GM21717 (cell line): ENCODE measurements around the gene GIGYF1.
A peak's percentile ranks its signal among the peaks of the same experiment; 100 is the strongest.

Experiments
- ATAC-seq: cut with Tn5 transposase; IDR thresholded peaks from one replicate; pipeline ENCODE4 v1.9.1; 2021; ENCODE audit warnings: mild to moderate bottlenecking, moderate library complexity; ENCODE audit not compliant: unreplicated experiment

GIGYF1 gene

DNA sequence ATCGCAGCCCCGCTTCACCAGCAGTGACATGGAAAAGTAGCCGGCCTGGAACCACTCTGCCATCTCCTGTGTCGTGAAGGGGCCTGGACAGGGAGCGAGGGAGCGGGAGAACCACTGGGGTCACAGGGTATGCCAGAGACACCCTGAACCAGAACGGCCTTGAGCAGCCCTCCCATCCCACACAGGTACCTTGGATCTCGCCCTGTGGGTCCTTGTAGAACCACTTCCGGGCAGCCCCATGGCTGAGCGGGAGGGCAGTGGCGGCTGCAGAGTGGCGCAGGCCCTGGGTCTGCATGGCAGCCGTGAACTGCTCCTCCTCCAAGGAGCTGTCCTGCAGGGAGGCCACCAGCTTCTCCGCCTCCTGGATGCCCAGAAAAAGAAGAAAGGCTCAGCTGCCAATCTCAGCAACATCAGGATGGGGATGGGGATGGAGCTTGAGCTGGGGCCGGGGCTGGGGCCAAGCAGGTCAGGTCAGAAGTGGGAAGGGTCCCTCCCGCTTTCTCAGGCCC lies 9.5 kb downstream of the GIGYF1 start:
- ATAC-seq: no peak

DNA sequence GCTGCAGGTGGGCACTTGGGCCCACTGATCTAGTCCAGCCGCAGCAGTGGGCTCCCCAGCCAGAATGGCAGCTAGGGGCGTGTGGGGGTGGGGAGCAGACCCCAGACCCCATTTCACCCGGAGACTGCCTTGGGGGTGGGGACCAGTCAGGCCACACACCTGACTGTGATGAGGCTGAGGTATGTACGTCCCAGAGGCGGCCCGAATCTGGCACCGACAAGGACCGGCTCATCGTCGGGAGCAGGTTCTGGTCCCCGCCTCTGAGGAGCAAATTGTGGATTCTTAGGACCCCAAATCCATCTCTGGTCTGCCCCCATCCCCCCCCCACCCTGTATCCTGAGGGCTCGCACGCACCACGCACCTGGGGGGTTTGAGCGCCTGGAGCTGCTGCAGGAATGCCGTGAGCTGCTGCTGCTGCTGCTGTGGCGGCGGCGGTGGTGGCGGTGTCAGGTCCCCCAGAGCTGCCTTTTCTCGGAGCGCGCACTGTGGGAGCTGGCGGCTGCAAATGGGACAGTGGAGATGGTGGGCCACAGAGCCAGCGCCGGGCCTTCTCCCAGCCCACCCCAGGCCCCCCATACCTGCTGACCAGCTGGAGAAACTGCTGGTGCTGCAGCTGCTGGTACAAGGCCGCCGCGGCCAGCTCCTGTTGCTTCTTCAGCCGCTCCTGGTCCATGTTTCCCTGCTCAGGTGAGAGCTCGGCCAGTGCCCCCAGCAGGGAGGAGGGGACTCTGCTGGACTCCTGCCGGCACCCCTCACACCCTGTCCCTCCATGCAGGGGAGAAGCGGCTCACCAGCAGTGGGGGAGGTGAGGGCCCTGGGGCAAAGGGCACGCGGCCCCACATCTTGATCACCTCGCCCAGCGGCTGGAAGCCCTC lies 10.2 kb downstream of the GIGYF1 start:
- no peak for ATAC-seq

DNA sequence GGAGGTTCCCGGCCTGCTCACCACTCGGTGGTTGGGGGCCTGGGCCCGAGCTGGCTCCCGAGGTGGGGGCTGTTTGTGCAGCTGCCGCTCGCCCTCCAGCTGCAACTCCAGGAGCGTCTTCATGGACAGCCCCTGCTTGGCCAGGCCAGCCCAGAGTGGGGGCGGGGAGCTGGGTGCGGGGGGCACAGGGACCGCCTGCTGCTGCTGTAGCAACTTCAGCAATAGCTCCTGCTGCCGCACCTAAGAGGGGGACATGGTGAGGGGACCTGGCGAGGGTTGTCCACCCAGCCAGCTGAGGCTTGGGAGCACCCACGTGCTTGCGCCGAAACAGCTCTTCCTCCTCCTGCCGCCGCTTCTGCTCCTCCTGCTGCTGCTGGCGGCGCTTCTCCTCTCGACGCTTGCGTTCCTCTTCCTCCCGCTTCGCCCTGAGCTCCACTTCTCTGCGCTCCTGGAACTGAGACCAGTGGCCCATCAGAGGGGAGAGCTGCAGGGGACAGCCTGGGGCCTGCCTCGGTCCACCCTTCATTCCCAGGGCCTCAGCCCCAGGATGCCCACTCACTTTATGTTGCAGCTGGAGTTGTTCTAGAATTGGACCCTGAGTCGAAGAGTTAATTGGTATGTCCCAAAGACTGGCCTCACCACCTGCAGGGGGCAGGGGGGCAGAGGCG lies 10.9 kb downstream of the GIGYF1 start:
- no peak for ATAC-seq

DNA sequence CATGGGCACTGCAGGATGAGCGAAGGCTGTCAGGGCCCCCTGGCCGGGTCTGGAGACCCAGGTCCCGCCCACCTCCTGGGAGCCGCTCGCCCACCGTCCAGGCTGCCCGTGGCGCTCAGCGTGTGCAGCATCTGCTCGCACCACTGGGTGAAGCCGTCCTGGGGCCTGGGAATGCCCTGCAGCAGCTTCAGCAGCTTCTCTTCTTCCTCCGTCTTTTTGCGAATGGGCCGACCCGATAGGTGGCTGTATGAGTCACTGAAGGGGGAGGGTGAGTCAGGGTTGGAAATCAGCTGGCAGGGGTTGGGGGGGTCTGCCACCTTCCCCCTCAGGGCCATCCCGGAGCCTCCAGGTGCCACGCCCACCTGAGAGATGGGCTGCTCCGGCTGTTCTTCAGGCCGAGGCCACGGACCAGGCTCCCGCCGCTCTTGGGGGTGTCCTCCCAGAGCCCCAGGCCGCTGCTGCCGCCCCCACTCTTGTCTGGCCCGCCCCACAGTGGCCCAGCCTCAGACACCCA lies 11.8 kb downstream of the GIGYF1 start:
- ATAC-seq: no peak

DNA sequence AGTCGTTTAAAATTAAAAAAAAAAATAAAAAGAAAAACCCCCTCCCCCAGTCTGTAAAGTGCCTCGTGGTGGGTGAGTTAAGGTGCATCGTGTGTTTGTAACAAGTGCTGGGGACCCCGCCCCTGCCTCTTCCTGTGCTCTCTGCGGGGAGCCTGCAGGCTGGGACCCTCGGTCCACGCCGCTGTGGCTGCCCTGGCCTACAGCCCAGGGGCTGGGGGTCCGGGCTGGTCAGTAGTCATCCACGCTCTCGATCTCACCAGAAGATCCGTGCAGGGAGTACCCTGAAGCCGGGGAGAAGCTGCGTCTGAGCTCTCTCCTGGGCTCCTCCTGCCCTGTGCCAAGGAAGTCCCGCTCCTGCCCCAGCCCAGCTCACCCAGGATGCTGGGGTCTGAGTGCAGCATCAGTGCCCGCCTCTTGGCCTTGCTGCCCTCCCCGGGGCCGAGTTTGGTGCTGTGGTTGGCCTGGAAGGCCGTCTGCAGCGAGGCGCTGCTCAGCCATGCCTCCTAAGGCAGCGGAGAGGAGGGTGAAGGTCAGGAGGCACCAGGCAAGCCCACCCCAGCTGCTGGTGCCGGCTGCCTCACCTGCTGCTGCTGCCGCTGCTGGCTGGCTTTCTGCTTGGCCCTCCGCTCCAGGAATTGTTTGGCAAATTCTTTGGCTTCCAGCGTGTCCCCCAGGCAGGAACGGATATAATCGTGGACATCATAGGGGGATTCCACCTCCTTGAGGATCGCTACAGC lies 12.4 kb downstream of the GIGYF1 start:
- ATAC-seq: no peak

DNA sequence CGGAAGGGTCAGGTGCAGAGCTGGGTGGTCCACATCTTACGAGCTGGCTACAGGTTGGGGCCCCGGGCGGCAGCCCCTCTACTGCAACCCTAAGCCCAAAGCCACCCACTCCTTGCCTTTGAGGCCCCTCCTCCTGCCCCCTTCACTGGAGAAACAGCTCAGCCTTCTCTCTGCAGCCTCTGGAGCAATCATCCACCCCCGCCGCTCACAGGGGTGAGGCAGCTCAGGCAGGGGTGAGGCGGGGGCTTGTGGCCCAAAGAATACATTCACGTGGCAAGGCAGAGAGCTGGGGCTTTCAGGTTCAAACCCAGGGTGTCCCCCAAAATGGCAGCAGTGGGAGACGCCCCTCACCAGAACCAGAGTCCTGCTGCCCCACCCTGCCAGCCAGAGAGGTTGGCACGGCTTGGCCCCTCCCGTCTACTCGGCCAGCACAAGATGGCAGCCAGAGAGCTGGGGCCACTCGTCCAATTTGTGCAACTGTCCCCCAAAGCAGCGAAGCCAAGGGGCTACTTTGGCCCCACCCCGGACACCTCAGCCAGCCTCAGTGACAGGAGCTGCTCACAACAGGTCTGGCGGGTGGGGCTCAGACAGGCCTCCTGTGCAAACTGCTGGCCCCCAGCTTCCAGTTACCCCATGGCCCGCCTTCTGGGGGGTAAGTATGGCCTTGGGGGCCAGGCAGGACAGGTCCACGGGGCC lies 13.3 kb downstream of the GIGYF1 start:
- ATAC-seq: no peak

DNA sequence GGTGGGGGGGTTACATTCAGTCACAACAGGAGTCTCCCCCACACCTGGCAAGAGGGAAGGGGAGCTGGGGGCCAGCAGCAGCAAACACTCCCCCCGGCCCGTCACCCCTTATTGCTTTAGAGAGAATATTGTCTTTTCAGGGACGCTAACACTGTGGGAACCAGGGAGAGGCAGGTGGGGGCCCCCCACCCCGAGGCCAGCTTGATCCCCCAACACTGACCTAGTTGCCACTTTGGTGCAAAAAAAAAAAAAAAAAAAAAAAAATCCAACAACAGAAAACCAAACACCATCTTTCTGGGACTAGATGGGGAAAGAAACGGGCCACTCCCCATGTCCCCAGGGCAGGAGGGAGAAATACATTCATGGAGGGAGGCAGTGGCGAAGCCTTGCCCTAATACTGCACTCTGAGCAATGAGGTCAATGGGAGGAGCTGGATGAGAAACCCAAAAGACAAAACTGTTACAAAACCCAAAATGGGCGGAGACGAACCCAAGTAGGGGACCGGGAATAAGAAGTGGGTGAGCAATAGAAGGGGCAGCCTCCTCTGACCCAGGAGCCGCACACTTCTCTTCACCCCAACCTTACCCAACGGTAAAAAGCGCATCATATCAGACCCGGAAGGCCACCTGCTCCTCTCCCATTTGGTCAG lies 14.0 kb downstream of the GIGYF1 start:
- ATAC-seq: no peak

DNA sequence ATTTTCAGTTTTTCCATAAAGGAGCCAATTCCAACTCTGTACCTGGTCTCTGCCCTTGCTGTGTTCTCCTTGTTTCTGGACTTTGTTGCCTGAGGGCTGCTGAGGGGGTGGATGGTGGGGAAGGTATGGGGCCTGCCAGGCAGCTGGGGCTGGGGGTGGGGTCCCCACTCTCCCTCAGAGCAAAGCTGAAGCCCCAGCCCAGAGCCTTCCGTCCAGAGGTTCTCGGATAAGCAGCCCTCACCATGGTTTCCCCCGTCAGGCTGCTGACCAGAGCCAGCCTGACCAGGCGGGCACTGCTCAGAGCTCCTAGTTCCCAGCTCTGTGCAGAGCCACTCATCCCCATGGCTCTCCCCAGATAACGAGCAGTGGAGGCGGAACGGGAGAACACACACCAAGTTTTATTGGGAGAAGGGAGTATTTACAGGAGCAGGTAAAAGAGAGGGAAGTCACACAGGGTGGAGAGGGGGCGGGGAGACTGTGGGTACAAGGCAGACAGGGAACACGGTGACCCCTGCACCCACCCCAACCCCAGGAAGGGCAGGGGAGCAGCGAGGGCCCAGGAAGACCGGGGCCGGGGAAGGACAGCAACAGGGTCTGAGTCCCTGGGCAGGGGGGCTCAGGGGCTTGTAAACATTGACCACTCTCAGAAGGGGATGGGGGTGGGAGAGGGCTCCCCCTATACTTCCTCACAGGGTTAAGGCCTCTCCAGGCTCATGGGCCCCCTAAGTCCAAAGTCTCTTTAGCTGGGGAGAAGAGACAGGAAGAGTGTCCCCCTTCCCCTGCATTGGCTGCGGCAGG lies 14.7 kb downstream of the GIGYF1 start:
- ATAC-seq: no peak

DNA sequence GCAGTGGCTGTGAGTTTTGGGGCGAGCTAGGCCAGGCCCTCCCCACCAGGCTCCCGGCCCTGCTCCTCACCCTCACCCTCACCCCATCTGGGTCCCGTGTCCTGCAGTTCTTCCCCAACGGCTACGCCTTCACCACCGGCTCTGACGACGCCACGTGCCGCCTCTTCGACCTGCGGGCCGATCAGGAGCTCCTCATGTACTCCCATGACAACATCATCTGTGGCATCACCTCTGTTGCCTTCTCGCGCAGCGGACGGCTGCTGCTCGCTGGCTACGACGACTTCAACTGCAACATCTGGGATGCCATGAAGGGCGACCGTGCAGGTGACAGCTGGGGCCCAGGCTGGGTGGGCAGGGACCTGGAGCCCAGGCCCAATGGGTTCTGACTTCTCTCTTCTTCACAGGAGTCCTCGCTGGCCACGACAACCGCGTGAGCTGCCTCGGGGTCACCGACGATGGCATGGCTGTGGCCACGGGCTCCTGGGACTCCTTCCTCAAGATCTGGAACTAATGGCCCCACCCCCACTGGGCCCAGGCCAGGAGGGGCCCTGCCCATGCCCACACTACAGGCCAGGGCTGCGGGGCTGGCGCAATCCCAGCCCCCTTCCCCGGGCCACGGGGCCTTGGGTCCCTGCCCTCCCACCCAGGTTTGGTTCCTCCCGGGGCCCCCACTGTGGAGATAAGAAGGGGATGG lies 15.6 kb downstream of the GIGYF1 start:
- no peak for ATAC-seq

DNA sequence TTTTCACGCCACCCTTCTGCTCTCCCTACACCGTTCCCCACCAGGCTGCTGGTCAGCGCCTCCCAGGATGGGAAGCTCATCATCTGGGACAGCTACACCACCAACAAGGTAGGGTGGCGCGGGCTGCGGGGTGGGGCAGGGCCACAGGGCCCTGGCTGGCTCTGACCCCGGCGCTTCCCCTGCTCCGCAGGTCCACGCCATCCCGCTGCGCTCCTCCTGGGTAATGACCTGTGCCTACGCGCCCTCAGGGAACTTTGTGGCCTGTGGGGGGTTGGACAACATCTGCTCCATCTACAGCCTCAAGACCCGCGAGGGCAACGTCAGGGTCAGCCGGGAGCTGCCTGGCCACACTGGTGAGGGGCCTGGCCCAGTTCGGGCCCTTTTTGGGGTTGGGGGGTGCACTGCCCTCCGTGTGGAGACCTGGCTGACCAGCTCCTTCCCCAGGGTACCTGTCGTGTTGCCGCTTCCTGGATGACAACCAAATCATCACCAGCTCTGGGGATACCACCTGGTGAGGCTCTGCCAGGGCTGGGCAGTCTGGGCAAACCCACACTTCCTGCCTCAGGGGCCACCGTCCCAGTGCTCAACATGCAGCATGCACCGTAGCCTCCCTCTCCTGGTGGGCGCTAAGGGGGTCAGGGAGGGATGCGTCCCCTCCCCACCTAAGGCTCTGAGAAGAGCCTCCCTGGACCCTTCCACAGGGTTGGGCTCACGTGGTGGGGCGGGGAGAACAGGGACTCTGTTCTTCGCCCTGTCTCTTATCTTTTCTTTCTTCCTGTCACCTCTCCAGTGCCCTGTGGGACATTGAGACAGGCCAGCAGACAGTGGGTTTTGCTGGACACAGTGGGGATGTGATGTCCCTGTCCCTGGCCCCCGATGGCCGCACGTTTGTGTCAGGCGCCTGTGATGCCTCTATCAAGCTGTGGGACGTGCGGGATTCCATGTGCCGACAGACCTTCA lies 16.5 kb downstream of the GIGYF1 start:
- no peak for ATAC-seq

DNA sequence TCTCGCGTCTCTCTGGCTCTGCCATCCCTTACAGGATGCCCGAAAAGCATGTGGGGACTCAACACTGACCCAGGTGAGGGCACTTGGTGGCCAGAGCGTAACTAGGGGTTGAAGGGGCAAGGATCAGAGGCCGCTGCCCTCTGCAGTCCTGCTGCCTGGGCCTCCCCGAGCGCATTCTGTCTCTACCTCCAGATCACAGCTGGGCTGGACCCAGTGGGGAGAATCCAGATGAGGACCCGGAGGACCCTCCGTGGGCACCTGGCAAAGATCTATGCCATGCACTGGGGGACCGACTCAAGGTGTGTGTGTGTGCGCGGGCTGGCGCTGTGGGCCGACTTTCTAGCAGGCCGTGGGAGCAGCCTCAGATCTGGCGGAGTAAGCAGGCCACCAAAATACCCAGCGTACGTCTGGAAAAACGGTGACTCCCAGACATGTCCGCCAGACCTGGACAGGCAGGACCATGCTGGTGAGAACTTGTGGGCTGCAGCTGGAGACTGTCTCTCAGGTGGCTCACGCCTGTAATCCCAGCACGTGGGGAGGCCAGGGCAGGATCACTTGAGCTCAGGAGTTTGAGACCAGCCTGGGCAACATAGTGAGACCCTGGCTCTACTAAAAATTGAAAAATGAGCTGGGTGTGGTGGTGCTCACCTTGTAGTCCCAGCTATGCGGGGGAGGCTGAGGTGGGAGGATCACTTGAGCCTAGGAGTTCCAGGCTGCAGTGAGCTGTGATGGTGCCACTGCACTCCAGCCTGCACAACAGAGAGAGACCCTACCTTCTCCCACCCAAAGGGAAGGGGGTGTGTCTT lies 17.3 kb downstream of the GIGYF1 start:
- ATAC-seq: no peak

DNA sequence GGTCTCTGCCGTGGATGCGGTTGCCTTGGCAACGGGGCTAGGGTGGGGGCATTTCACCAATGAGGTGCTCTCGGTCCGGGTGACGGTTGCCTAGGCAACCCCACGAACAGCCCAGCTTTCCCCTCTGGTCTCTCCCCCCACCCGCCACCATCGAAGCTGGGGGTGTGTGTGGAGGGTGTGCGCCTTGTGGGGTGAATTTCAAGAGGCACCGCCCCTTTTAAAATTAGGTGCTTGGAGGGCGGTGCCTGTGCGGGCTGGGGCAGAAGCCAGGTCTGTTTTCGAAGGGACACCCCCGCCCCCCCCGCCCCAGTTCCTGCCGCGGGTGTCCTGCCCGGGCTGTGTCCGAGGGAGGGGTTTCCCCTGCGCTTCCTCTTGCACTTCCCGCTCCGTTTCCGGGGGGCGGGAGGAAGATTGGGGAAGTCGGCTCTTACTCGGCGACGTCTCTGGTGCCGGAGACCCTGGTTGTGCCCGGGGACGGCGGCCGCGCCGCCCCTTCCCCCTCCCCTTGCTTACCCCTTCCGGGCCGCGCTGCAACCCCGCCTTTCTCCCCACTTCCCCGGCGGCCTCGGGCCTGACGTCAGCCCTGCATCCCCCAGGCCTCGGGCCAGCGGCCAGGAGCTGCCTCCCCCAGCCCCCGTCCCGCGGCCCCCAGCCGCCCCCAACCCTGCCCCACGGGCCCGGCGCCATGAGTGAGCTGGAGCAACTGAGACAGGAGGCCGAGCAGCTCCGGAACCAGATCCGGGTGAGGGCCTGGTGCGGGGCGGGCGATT lies 18.3 kb downstream of the GIGYF1 start:
- peak; percentile 20 for ATAC-seq

DNA sequence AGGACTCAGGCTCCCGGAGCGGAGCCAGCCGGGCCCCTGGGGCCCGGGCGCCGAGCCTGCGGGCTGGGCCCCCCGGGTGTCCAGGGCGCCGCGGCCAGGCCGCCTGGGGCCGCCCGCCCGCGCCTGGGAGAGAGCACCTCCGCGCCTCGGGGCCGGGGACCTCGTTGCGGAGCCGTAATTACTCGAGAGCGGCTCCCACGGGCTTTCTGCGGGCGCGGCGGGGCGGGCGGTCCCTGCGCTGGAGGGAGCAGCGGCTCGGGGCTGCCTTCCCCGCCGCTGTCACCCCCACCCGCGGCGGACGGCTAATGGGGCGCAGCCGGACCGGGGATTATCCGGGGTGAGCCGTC lies 19.0 kb downstream of the GIGYF1 start:
- ATAC-seq: no peak

DNA sequence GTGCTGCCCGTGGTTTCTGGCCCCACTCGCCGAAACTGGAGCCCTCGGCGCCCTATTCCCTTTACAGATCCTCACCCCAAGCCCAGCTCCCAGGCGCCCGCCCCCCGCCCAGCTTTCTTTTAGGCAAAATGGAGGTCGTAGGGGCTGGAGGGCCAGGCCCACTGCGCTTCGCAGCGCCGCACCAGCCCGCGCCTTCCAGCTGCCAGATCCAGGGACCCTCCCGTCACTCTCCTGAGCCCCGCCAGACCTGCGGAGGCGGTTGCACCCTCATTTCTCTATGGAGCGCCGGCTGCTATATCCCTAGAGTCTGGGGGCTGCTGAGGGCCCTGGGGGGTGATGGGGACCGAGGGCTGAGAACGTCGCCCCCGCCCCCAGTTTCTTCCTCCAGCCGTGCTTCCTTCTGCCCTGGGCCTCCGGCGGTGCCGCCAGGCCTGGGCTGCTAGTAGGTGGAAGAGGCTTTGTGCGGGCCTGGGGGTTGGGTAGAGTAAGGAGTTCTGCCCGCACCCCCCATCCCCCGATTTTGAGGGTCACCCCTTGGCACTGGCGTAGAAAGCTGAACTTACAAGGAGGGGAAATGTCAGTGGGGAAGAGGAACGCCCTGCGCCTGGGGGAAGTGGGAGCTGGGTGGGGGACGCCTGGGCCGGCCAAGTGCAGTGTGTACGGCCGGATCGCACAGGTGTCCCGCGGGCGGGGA lies 19.5 kb downstream of the GIGYF1 start:
- no peak for ATAC-seq

DNA sequence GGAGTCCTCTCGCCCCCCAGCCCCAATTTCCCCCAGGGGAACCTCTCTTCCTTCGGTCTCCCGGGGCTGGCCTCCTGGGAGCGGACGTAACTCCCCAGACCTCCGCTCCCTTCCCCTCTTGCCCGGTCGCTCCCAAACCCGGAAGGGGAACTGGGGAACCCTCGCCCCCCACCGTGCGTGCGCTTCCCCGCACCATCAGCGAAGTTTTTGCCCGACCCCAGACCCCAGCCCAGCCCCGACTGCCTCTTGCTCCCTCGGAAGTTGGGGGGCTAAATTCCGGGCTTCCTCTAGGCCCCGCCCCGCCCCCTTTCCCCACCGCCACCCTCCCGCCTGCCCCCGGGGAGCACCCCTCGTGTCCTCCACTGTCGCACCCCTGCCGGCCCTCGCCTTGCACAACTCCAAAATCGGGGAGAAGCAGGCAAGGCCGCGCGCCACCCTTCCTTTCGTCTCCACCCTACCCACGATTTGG lies 20.1 kb downstream of the GIGYF1 start:
- peak; percentile 1 for ATAC-seq
